H1 (cell line): Measurements from ENCODE around the gene ST14. TPM values are rescaled to one million over a fixed set of nuclear protein-coding genes. Genes with fewer than 3 reads are reported as not detected.

Experiments used
- CTCF ChIA-PET: fragments of 300-600 bp; sonication (Branson Sonifier 250); formaldehyde crosslinking; loops from one replicate; lab custom pipeline; 2021; ENCODE audit not compliant: partially characterized antibody; lab: Charles Lee
- POLR2A ChIA-PET: fragments of 300-600 bp; sonication (Branson Sonifier 250); formaldehyde crosslinking; loops from one replicate; lab custom pipeline; 2021; ENCODE audit warnings: inconsistent platforms; ENCODE audit not compliant: partially characterized antibody; lab: Charles Lee
- DNase-seq, 2 experiments: peaks; one replicate each; pipeline versions ENCODE4 v3.0.0 to v3.0.0-alpha.2; 2010 to 2022; ENCODE audit warnings: low spot score in 2 of 2, low read depth in 1 of 2, mixed read lengths in 1 of 2
- FAIRE-seq: peaks from 2 replicates; lab custom pipeline; 2011; peaks lifted over from hg19 to GRCh38; lab: Jason Lieb, UNC
- H2AFZ ChIP-seq: 2 replicates; pipeline ENCODE4 v1.8.1; 2012; ENCODE audit warnings: low read length, inconsistent platforms
- H2AK5ac ChIP-seq: 2 replicates; pipeline ENCODE4 v1.6.1; 2013; ENCODE audit warnings: low read depth, low read length
- H2BK120ac ChIP-seq: replicated peaks from 2 replicates; pipeline ENCODE3; 2013; ENCODE audit warnings: low read depth, low read length, inconsistent platforms
- H2BK12ac ChIP-seq: 2 replicates; pipeline ENCODE4 v1.6.1; 2013; ENCODE audit warnings: low read depth, low read length
- H2BK15ac ChIP-seq: 2 replicates; pipeline ENCODE4 v1.6.1; 2013; ENCODE audit warnings: low read length
- H2BK20ac ChIP-seq: 2 replicates; pipeline ENCODE4 v1.6.1; 2013; ENCODE audit warnings: low read length
- H2BK5ac ChIP-seq: 2 replicates; pipeline ENCODE4 v1.6.1; 2013; ENCODE audit warnings: low read depth, low read length
- H3K14ac ChIP-seq: 2 replicates; pipeline ENCODE4 v1.6.1; 2013; ENCODE audit warnings: inconsistent platforms; ENCODE audit not compliant: insufficient read length
- H3K18ac ChIP-seq: 2 replicates; pipeline ENCODE4 v1.6.1; 2013; ENCODE audit warnings: low read length; ENCODE audit errors: extremely low read depth
- H3K23ac ChIP-seq: 2 replicates; pipeline ENCODE4 v1.6.1; 2013; ENCODE audit warnings: inconsistent platforms; ENCODE audit not compliant: insufficient read length
- H3K23me2 ChIP-seq: 2 replicates; pipeline ENCODE4 v1.6.1; 2013; ENCODE audit warnings: low read depth, low read length
- H3K27ac ChIP-seq: 2 replicates; pipeline ENCODE4 v1.6.1; 2011; ENCODE audit warnings: low read depth, low read length, inconsistent platforms
- H3K27me3 ChIP-seq, 4 experiments: replicated peaks in 1 of 4; 1 replicate in 1 of 4; 2 replicates in 3 of 4; pipeline versions ENCODE4 v1.6.1 to v1.8.1; 2011 to 2013; ENCODE audit warnings: low read length in 3 of 4, mild to moderate bottlenecking in 3 of 4, inconsistent platforms in 2 of 4, mixed read lengths in 2 of 4, moderate library complexity in 1 of 4; ENCODE audit not compliant: control insufficient read depth in 3 of 4, insufficient read depth in 3 of 4; ENCODE audit errors: extremely low read depth in 1 of 4
- H3K36me3 ChIP-seq, 4 experiments: 2 replicates each; pipeline versions ENCODE4 v1.6.1 to v1.8.1; 2011 to 2013; ENCODE audit warnings: mild to moderate bottlenecking in 4 of 4, low read length in 3 of 4, moderate library complexity in 2 of 4, control low read depth in 1 of 4, inconsistent platforms in 1 of 4; ENCODE audit not compliant: insufficient read depth in 4 of 4, control insufficient read depth in 2 of 4
- H3K4ac ChIP-seq: replicated peaks from 2 replicates; pipeline ENCODE3; 2013; ENCODE audit warnings: low read length, low read depth, mixed read lengths, inconsistent platforms; ENCODE audit not compliant: insufficient read length
- H3K4me1 ChIP-seq, 4 experiments: replicated peaks in 1 of 4; 1 replicate in 1 of 4; 2 replicates in 3 of 4; pipeline versions ENCODE4 v1.6.1 to v1.8.1; 2011 to 2013; ENCODE audit warnings: low read length in 3 of 4, inconsistent platforms in 2 of 4, mixed read lengths in 1 of 4; ENCODE audit not compliant: insufficient read depth in 4 of 4, control insufficient read depth in 3 of 4
- H3K4me2 ChIP-seq, 2 experiments: 2 replicates each; pipeline versions ENCODE4 v1.6.1 to v1.8.1; 2011 to 2013; ENCODE audit warnings: low read depth in 2 of 2, low read length in 2 of 2, control low read depth in 1 of 2, inconsistent platforms in 1 of 2, mild to moderate bottlenecking in 1 of 2; ENCODE audit not compliant: insufficient read depth in 1 of 2
- H3K4me3 ChIP-seq, 4 experiments: fragments of 200-600, 300-600 bp in 1 of 4; sonication (generic), shearing (Covaris generic), sonication (Bioruptor Twin) in 1 of 4; 2 replicates each; pipeline versions ENCODE4 v1.5.1 to v1.8.1; 2011 to 2016; ENCODE audit warnings: low read length in 4 of 4, low read depth in 3 of 4, control low read depth in 2 of 4, inconsistent platforms in 2 of 4, mild to moderate bottlenecking in 2 of 4, mixed read lengths in 1 of 4, moderate library complexity in 1 of 4; ENCODE audit not compliant: insufficient read depth in 2 of 4; ENCODE audit errors: extremely low read depth in 1 of 4
- H3K56ac ChIP-seq: replicated peaks from 2 replicates; pipeline ENCODE3; 2013; ENCODE audit warnings: low read depth, mild to moderate bottlenecking, mixed read lengths, low read length, inconsistent platforms; ENCODE audit not compliant: insufficient read length
- H3K79me1 ChIP-seq: 2 replicates; pipeline ENCODE4 v1.6.1; 2013; ENCODE audit warnings: low read depth, low read length, control low read depth
- H3K79me2 ChIP-seq, 2 experiments: 2 replicates each; pipeline versions ENCODE4 v1.6.1 to v1.8.1; 2012 to 2013; ENCODE audit warnings: low read length in 2 of 2, mild to moderate bottlenecking in 2 of 2, inconsistent platforms in 1 of 2; ENCODE audit not compliant: insufficient read depth in 2 of 2, control insufficient read depth in 1 of 2
- H3K9ac ChIP-seq, 4 experiments: replicated peaks in 1 of 4; 1 replicate in 1 of 4; 2 replicates in 3 of 4; pipeline versions ENCODE4 v1.6.1 to v1.8.1; 2011 to 2013; ENCODE audit warnings: low read depth in 3 of 4, low read length in 3 of 4, control low read depth in 2 of 4, mild to moderate bottlenecking in 2 of 4, moderate library complexity in 2 of 4, inconsistent platforms in 1 of 4; ENCODE audit errors: extremely low read depth in 1 of 4
- H3K9me3 ChIP-seq, 2 experiments: 2 replicates each; pipeline versions ENCODE4 v1.6.1 to v1.8.1; 2012 to 2013; ENCODE audit warnings: mild to moderate bottlenecking in 2 of 2, moderate library complexity in 2 of 2, control low read depth in 1 of 2, inconsistent platforms in 1 of 2, low read depth in 1 of 2, low read length in 1 of 2, mixed read lengths in 1 of 2; ENCODE audit not compliant: insufficient read depth in 2 of 2
- H4K20me1 ChIP-seq, 2 experiments: replicated peaks in 1 of 2; 2 replicates each; pipeline versions ENCODE3 to v1.8.1; 2011 to 2013; ENCODE audit warnings: inconsistent platforms in 2 of 2, low read length in 2 of 2, mild to moderate bottlenecking in 1 of 2; ENCODE audit not compliant: insufficient read depth in 2 of 2, control insufficient read depth in 1 of 2
- H4K5ac ChIP-seq: 2 replicates; pipeline ENCODE4 v1.6.1; 2013; ENCODE audit warnings: low read length, low read depth, mixed read lengths, inconsistent platforms; ENCODE audit not compliant: insufficient read length
- H4K8ac ChIP-seq: 2 replicates; pipeline ENCODE4 v1.8.0; 2013; ENCODE audit warnings: mild to moderate bottlenecking, moderate library complexity, low read length, inconsistent platforms; ENCODE audit not compliant: insufficient read depth; ENCODE audit errors: extremely low read depth
- H4K91ac ChIP-seq: replicated peaks from 2 replicates; pipeline ENCODE3; 2013; ENCODE audit warnings: low read length, mixed read lengths, inconsistent platforms; ENCODE audit not compliant: insufficient read length
- ASH2L ChIP-seq: fragments of 200-600, 300-600 bp; sonication (generic); IDR thresholded peaks from one replicate; pipeline ENCODE4 v1.7.1; 2017; ENCODE audit warnings: low read length
- CEBPB ChIP-seq: IDR thresholded peaks from 2 replicates; pipeline ENCODE4 v1.6.1; 2012; ENCODE audit warnings: low read depth, low read length
- CHD2 ChIP-seq: IDR thresholded peaks from 2 replicates; pipeline ENCODE4 v1.6.1; 2012; ENCODE audit warnings: low read length, improper control_type of control experiment
- CREB1 ChIP-seq: IDR thresholded peaks from 2 replicates; pipeline ENCODE4 v1.6.1; 2012; ENCODE audit warnings: inconsistent platforms
- GTF2F1 ChIP-seq: IDR thresholded peaks from 2 replicates; pipeline ENCODE4 v1.6.1; 2012; ENCODE audit warnings: low read depth, low read length, improper control_type of control experiment, borderline replicate concordance
- SAP30 ChIP-seq: fragments of 300-600 bp; sonication (generic); IDR thresholded peaks from 2 replicates; pipeline ENCODE4 v1.7.1; 2012; ENCODE audit warnings: low read length, moderate library complexity, mild to moderate bottlenecking, inconsistent platforms; ENCODE audit not compliant: insufficient read depth, insufficient replicate concordance
- SIRT6 ChIP-seq: IDR thresholded peaks from one replicate; pipeline ENCODE4 v1.7.1; 2012; ENCODE audit warnings: low read length, inconsistent platforms
- SP2 ChIP-seq: IDR thresholded peaks from 2 replicates; pipeline ENCODE4 v1.6.1; 2012; ENCODE audit warnings: mild to moderate bottlenecking, low read length, inconsistent platforms
- TAF1 ChIP-seq: IDR thresholded peaks from 2 replicates; pipeline ENCODE4 v1.6.1; 2011; ENCODE audit warnings: mild to moderate bottlenecking, low read depth, low read length
- TEAD4 ChIP-seq: IDR thresholded peaks from 2 replicates; pipeline ENCODE4 v1.6.1; 2012; ENCODE audit warnings: low read depth, low read length, inconsistent platforms, mixed read lengths
- YY1 ChIP-seq: IDR thresholded peaks from 2 replicates; pipeline ENCODE4 v1.6.1; 2011; ENCODE audit warnings: low read depth, mild to moderate bottlenecking, low read length
- WGBS, 2 experiments: shearing (Covaris generic) in 1 of 2; methylation state at CpG; one replicate each; pipeline versions ENCODE4 v1.1.6 to v1.1.7; 2013 to 2015; ENCODE audit warnings: low lambda C conversion rate in 2 of 2, mixed read lengths in 2 of 2, inconsistent platforms in 1 of 2, low coverage in 1 of 2, missing lambda C conversion rate in 1 of 2; ENCODE audit not compliant: insufficient replicate concordance in 2 of 2, insufficient coverage in 1 of 2, insufficient read length in 1 of 2; ENCODE audit errors: extremely low coverage in 1 of 2, missing lambda C conversion rate in 1 of 2; 5-methylcytosine and 5-hydroxymethylcytosine counted together
- polyA plus RNA-seq, 7 experiments: library from polyadenylated mRNA; depleted of rRNA in 3 of 7; stranded (reverse) in 5 of 7; unstranded in 2 of 7; fragments of >200 nt in 5 of 7; fragments of 200-250 nt in 2 of 7; gene quantifications; 1 replicate in 5 of 7; 2 replicates in 1 of 7; 4 replicates in 1 of 7; pipeline versions ENCODE4 v1.2.1 to v1.2.3, GENCODE V29; 2011 to 2013; ENCODE audit warnings: missing spikeins in 2 of 7, mixed read lengths in 2 of 7
- total RNA-seq: library from RNA; stranded (reverse); fragmentation: NEBNext Ultra II Directional; extraction: Animal tissue kit (Norgen Biotek cat#: 25700); gene quantifications from 2 replicates; pipeline ENCODE4 v1.2.1, GENCODE V29; 2021

The ST14 gene
- total and polyA plus RNA-seq, 2 of the 8 experiments (the other 6 are each of a cell fraction or from before 2014, with no cell fraction given): 22.4 to 24.9 TPM

GRCh38 chr11:130136107-130136506, 23.5 kb upstream of the ST14 start:
- Histone ChIP-seq H4K20me1 (peaks cover 4% of the 10 kb centered on the region in 2 experiments), H3K36me3 (peaks cover 20 to 70% (median 45%) of the 10 kb centered on the region in 4 experiments), H4K5ac (no peak overlapping the region), H2AFZ (no peak overlapping the region), H4K91ac (no peak overlapping the region), H3K27ac (no peak overlapping the region), H3K4me1 (no peaks in the 10 kb centered on the region), H3K9ac (no peak overlapping the region), H3K14ac (no peak overlapping the region), H3K56ac (no peak overlapping the region), H2BK5ac (no peak overlapping the region), H3K4me2 (no peak overlapping the region), H3K79me2 (no peaks in the 10 kb centered on the region), H3K4me3 (no peak overlapping the region), H2BK120ac (no peak overlapping the region), H3K27me3 (no peaks in the 10 kb centered on the region), H3K4ac (no peak overlapping the region), H2AK5ac (no peak overlapping the region), H3K23ac (no peak overlapping the region), H3K23me2 (no peaks in the 10 kb centered on the region), H3K9me3 (peaks cover 0 to 11% of the 10 kb centered on the region in 2 experiments; a peak in 3 of 4 replicates), H3K79me1 (peaks cover 8% of the 10 kb centered on the region; the same call in 1 of the 2 replicates), H4K8ac (no peak overlapping the region), H2BK12ac (no peak overlapping the region), H2BK20ac (no peak overlapping the region), H2BK15ac (no peak overlapping the region), H3K18ac (no peak overlapping the region)
- DNase-seq (no peak), FAIRE-seq (no peak)
- no peak for TF ChIP-seq ASH2L
- TF ChIP-seq SP2: no peak
- TF ChIP-seq GTF2F1: no peak
- TF ChIP-seq CREB1: no peak
- TF ChIP-seq SIRT6: no peak
- TF ChIP-seq YY1: no peak
- TF ChIP-seq CEBPB: no peak
- no peak for TF ChIP-seq CHD2
- TF ChIP-seq TEAD4: no peak
- TF ChIP-seq TAF1: no peak
- no peak for TF ChIP-seq SAP30
- ChIA-PET CTCF (interaction anchor here (0.6 to 8.1 kb wide), 9 partner anchors 9 to 255 kb away, joined by 3 to 92 read pairs (median 5); no protein-coding TSS in a partner anchor), POLR2A (interaction anchor here (1.2 kb wide), 1 partner anchor 15 kb away, joined by 3 read pairs; no protein-coding TSS in a partner anchor)
- WGBS, 2 experiments: 92% methylated on average over 7 of the region's 7 CpGs; no CpG with 5 or more reads in 1 of the 2 experiments
